ENCODE measurements around the gene REST. TPM values are rescaled to one million over a fixed set of nuclear protein-coding genes. Genes with fewer than 3 reads are reported as not detected.
A peak's percentile ranks its signal among the peaks of the same experiment; 100 is the strongest.
"Not testable (repeated sequence)": the region's sequence is repeated elsewhere in the genome, so short reads cannot be mapped to it uniquely, and the experiment has no call there.

Gene REST
- polyA plus RNA-seq, 1 of the 3 experiments (the other 2 are of a cell fraction): 6.0 TPM

DNA sequence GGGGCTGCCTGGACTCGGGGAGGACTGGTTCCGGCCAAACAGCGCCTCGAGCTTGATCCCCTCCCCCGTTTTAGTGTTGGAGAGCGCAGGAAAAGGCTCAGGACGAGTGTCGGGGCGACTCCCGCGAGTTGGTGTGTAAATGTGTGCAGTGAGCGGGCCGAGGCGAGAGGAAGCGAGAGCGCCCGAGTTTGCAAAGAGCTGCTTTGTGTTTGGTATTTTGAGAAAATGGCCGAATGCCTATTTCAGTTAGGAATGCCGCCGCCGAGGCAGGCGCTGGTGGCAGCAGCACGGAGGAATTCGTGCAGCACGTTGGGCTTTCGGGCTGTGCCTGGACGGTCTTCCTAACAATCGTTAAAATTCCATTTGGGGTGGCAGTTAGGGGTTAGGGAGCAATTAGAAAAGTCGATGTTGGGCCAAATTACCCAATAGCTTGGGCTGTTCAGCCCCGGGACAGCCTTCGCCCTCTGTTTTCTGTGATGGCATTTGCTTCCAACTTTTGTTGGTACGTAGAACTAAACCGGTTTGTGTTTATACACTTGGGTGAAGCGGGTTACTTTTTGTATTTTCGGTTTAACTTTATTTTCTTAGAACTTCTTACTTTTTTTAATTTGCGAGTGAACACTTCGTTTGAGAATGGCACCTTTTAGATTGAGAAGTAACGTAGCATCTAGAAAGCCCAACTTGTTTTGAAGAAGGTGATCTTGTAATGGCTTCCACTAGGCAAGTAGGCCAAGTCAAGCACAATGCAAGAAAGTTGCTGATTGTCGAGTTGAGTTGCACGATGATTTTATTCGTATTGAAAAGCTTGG lies 1.6 kb downstream of the REST start (continued):
- TF ChIP-seq MXI1 (IDR thresholded peaks at IDR 0.05; ENCODE audit: low read depth, low read length): peak; percentile 69; the same call in 1 of the 2 replicates

DNA sequence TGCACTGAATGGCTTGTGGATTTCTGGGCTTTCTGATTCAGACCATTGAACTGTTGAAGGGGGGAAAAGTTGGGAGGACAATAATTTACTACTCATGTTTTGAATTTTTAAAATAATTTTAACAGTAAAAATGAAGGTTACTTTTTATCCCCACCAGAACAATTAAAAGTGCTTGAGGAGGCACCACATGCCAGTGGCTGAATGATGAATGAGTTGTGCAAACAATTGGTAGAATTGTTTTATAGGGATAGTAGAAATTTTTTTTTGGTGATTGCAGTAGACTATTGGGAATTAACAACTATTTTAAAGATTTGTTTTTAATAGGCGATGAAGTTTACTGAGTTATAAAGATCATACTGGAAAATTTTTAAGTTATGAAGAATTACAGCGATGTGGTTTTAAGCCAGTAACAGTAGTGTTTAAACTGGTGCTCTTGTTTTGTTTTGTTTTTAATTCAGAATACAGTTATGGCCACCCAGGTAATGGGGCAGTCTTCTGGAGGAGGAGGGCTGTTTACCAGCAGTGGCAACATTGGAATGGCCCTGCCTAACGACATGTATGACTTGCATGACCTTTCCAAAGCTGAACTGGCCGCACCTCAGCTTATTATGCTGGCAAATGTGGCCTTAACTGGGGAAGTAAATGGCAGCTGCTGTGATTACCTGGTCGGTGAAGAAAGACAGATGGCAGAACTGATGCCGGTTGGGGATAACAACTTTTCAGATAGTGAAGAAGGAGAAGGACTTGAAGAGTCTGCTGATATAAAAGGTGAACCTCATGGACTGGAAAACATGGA lies 2.7 kb downstream of the REST start:
- ChIA-PET POLR2A (interaction anchor here (0.5 to 1.7 kb wide), 2 partner anchors 68 to 524 kb away, joined by 3 to 5 read pairs; partner anchors contain the start of genes NOA1 and POLR2B), CTCF (interaction anchor here (1.5 kb wide), 1 partner anchor 32 kb away, joined by 3 read pairs; no protein-coding TSS in a partner anchor)
- Histone ChIP-seq H3K27ac (ENCODE audit: low read depth in 2 of 2, low read length in 1 of 2) (peak overlapping the region in 1 of 2 experiments; percentile 83; a peak in 2 of 4 replicates), H3K4me1 (ENCODE audit: control insufficient read depth in 1 of 2, insufficient read depth in 2 of 2, low read depth in 1 of 2, low read length in 1 of 2) (peaks cover 0 to 11% of the 10 kb centered on the region in 2 experiments; a peak in 2 of 4 replicates), H3K27me3 (ENCODE audit: insufficient read depth) (no peaks in the 10 kb centered on the region), H3K79me2 (ENCODE audit: insufficient read depth) (peaks cover 66% of the 10 kb centered on the region), H3K36me3 (replicated peaks in 1 of 2; ENCODE audit: control insufficient read depth in 1 of 2, insufficient read depth in 2 of 2, low read length in 1 of 2) (peaks cover 4 to 29% of the 10 kb centered on the region in 2 experiments), H3K9ac (peak overlapping the region; percentile 87; the same call in 1 of the 2 replicates), H3K9me3 (no peaks in the 10 kb centered on the region), H2AFZ (ENCODE audit: low read depth) (no peak overlapping the region), H3K9me2 (no peaks in the 10 kb centered on the region), H3K4me3 (ENCODE audit: low read depth in 2 of 2, low read length in 1 of 2) (peak overlapping the region; percentile 88 to 90; a peak in 3 of 4 replicates), H3K4me2 (peak overlapping the region; percentile 71), H3F3A (replicated peaks; ENCODE audit: insufficient read depth) (peaks cover 9% of the 10 kb centered on the region), H4K20me1 (ENCODE audit: insufficient read depth) (peaks cover 58% of the 10 kb centered on the region)
- 93% methylated on average over 6 of the region's 6 CpGs for WGBS (ENCODE audit: low lambda C conversion rate)
- TF ChIP-seq TAF1 (IDR thresholded peaks at IDR 0.05; ENCODE audit: borderline replicate concordance, low read depth, low read length): no peak
- TF ChIP-seq ELF1 (IDR thresholded peaks at IDR 0.05): no peak
- TF ChIP-seq EP300 (IDR thresholded peaks at IDR 0.05; ENCODE audit: borderline replicate concordance in 1 of 2, low read depth in 1 of 2, low read length in 1 of 2): no peak
- no peak for TF ChIP-seq RCOR1 (IDR thresholded peaks at IDR 0.05; ENCODE audit: low read length)
- no peak for DNase-seq

DNA sequence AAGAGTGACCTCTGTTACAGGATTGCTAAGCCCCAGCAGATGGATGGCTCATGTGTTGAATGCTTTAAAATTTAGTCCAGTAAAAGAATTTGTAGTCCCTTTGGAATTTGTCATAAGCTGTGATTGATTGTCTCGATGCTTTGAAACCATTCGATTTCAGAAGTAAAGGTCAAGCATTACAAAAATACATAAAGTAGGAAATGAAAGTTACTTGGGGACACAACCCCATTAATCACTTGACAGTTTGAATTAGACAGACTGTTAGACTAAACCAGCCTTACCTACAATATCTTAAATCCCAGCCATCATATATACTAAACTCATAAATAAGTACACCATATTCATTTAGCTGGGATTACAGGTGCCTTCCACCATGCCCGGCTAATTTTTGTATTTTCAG lies 6.6 kb downstream of the REST start:
- no peak overlapping the region for H3K27ac ChIP-seq (ENCODE audit: low read depth in 2 of 2, low read length in 1 of 2)
- no peak overlapping the region for H3K9ac ChIP-seq
- no peak for DNase-seq
- WGBS (ENCODE audit: low lambda C conversion rate): 71% methylated on average over 3 of the region's 3 CpGs
- no peak overlapping the region for H3K4me2 ChIP-seq
- peaks cover 6 to 8% of the 10 kb centered on the region in 2 experiments; a peak in 2 of 4 replicates for H3K4me1 ChIP-seq (ENCODE audit: control insufficient read depth in 1 of 2, insufficient read depth in 2 of 2, low read depth in 1 of 2, low read length in 1 of 2)
- H3K36me3 ChIP-seq (replicated peaks in 1 of 2; ENCODE audit: control insufficient read depth in 1 of 2, insufficient read depth in 2 of 2, low read length in 1 of 2): peaks cover 4 to 42% of the 10 kb centered on the region in 2 experiments
- TF ChIP-seq, protein P1, sequence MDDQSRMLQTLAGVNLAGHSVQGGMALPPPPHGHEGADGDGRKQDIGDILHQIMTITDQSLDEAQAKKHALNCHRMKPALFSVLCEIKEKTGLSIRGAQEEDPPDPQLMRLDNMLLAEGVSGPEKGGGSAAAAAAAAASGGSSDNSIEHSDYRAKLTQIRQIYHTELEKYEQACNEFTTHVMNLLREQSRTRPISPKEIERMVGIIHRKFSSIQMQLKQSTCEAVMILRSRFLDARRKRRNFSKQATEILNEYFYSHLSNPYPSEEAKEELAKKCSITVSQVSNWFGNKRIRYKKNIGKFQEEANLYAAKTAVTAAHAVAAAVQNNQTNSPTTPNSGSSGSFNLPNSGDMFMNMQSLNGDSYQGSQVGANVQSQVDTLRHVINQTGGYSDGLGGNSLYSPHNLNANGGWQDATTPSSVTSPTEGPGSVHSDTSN (IDR thresholded peaks at IDR 0.05): 0 out of 2 replicates have a peak, but pooled peaks have one; percentile 12
- TF ChIP-seq, protein P2, sequence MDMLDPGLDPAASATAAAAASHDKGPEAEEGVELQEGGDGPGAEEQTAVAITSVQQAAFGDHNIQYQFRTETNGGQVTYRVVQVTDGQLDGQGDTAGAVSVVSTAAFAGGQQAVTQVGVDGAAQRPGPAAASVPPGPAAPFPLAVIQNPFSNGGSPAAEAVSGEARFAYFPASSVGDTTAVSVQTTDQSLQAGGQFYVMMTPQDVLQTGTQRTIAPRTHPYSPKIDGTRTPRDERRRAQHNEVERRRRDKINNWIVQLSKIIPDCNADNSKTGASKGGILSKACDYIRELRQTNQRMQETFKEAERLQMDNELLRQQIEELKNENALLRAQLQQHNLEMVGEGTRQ (IDR thresholded peaks at IDR 0.05; ENCODE audit: borderline replicate concordance, low read depth, low read length): no peak
- no peak for TF ChIP-seq RCOR1 (IDR thresholded peaks at IDR 0.05; ENCODE audit: low read length)
- no peaks in the 10 kb centered on the region for H3K27me3 ChIP-seq (ENCODE audit: insufficient read depth)
- H3K9me2 ChIP-seq: no peaks in the 10 kb centered on the region
- H3F3A ChIP-seq (replicated peaks; ENCODE audit: insufficient read depth): peaks cover 9% of the 10 kb centered on the region
- H3K4me3 ChIP-seq (ENCODE audit: low read depth in 2 of 2, low read length in 1 of 2): no peak overlapping the region
- H2AFZ ChIP-seq (ENCODE audit: low read depth): no peak overlapping the region
- POLR2A ChIA-PET: no interaction called here
- CTCF ChIA-PET: no interaction called here
- no peaks in the 10 kb centered on the region for H3K9me3 ChIP-seq
- peaks cover 97% of the 10 kb centered on the region for H4K20me1 ChIP-seq (ENCODE audit: insufficient read depth)
- H3K79me2 ChIP-seq (ENCODE audit: insufficient read depth): peaks cover 100% of the 10 kb centered on the region

DNA sequence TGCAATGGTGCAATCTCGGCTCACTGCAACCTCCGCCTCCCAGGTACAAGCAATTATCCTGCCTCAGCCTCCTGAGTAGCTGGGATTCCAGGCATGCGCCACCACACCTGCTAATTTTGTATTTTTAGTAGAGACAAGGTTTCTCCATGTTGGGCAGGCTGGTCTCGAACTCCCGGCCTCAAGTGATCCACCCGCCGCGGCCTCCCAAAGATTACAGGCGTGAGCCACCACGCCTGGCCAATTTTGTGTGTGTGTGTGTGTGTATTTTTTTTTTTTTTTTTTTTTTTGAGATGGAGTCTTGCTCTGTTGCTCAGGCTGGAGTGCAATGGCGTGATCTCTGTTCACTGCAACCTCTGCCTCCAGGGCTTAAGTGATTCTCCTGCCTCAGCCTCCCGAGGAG lies 7.3 kb downstream of the REST start:
- H2AFZ ChIP-seq (ENCODE audit: low read depth); H3K4me2 ChIP-seq; H3K9ac ChIP-seq; H3K4me3 ChIP-seq (ENCODE audit: low read depth in 2 of 2, low read length in 1 of 2); H3K9me2 ChIP-seq; H3F3A ChIP-seq (replicated peaks; ENCODE audit: insufficient read depth); H3K4me1 ChIP-seq (ENCODE audit: control insufficient read depth in 1 of 2, insufficient read depth in 2 of 2, low read depth in 1 of 2, low read length in 1 of 2); POLR2A ChIA-PET; H3K27me3 ChIP-seq (ENCODE audit: insufficient read depth); CTCF ChIA-PET; DNase-seq; H3K27ac ChIP-seq (ENCODE audit: low read depth in 2 of 2, low read length in 1 of 2); H3K9me3 ChIP-seq: not testable (repeated sequence)
- H3K79me2 ChIP-seq (ENCODE audit: insufficient read depth): peaks cover 100% of the 10 kb centered on the region
- H4K20me1 ChIP-seq (ENCODE audit: insufficient read depth): peaks cover 95% of the 10 kb centered on the region
- 97% methylated on average over 12 of the region's 12 CpGs for WGBS (ENCODE audit: low lambda C conversion rate)
- peaks cover 6 to 46% of the 10 kb centered on the region in 2 experiments for H3K36me3 ChIP-seq (replicated peaks in 1 of 2; ENCODE audit: control insufficient read depth in 1 of 2, insufficient read depth in 2 of 2, low read length in 1 of 2)
